NCI-H2196 (cell line): ENCODE data around the gene RPH3AL.
"Not testable (repeated sequence)": the region's sequence is repeated elsewhere in the genome, so short reads cannot be mapped to it uniquely, and the experiment has no call there.

Experiments
- DNase-seq: peaks from one replicate; lab custom pipeline; 2025; ENCODE audit not compliant: unreplicated experiment; lab: John Stamatoyannopoulos, UW

Gene RPH3AL

DNA sequence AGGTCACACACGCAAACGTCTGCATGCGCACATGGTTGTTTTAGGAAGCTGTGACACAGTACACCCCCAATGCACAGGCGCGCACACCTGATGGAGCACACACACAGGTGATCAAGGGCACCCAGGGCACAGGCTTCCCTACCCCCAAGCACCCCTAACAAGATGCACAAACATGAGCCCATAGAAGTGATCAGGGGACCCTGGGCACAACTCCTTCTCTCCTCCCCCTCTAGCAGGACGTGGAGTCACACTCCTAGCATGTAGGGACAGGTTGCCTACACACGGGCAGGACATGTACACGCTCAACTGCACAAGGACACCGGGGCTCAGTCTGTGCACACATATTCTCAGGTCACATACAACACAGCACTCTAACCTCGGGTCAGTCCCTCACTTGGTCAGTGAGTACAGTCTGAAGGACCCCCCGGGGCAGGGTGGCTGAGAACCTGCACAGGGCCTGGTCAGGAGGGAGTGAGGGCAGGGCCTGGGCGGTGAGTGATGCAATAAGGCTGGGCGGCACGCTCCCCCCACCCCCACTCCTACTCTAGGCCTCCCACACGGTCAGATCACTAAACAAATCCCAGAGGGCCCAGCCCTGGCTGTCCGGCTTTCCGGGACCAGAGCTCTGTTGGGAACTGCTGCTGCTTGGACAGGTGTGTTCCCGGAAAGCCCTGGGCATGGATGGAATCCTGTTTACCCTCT, 170.4 kb downstream of the RPH3AL start:
- DNase-seq, result no peak

DNA sequence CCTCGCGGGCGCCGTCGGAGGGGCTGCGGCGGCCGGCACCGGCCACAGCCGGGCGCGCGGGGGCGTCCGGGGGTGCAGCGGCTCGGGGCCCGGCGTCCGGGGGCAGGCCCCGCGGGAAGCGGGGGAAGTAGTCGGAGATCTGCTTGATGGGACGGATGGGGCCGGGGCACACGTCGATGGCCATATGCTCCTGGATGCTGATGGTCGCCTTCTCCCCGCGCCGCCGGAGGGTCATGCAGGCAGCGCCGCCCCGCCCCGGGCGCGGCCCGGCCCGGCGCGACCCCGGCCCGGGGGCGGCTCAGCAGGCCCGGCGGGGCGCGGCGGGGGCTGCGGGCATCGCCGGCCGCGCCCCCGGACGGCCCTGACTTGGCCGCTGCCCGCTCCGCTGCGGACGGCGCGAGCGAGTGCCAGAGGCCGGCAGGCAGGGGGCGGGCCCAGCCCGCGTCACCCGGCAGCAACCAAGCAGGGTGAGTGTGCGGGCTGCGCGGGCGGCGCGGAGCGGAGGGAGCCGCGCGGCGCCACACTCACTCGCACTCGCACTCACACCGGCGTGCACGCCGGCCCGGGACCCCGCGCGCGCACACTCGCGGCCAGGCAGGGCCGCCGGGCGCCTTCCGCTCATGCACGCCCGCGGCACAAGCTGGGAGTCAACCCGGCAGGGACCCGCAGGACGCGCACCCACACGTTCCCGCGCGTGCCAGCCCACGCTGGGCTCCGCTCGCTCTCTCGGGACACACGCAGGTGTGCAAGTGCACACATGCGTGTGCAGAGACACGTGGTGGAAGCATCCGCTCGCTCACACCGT, 171.2 kb downstream of the RPH3AL start, which contains the start of gene DOC2B:
DOC2B (minus strand) TSS at position 406 of the 805 bp plus-strand sequence; CDS start at position 235, 171 bp downstream.
- DNase-seq, result peak; percentile 17

DNA sequence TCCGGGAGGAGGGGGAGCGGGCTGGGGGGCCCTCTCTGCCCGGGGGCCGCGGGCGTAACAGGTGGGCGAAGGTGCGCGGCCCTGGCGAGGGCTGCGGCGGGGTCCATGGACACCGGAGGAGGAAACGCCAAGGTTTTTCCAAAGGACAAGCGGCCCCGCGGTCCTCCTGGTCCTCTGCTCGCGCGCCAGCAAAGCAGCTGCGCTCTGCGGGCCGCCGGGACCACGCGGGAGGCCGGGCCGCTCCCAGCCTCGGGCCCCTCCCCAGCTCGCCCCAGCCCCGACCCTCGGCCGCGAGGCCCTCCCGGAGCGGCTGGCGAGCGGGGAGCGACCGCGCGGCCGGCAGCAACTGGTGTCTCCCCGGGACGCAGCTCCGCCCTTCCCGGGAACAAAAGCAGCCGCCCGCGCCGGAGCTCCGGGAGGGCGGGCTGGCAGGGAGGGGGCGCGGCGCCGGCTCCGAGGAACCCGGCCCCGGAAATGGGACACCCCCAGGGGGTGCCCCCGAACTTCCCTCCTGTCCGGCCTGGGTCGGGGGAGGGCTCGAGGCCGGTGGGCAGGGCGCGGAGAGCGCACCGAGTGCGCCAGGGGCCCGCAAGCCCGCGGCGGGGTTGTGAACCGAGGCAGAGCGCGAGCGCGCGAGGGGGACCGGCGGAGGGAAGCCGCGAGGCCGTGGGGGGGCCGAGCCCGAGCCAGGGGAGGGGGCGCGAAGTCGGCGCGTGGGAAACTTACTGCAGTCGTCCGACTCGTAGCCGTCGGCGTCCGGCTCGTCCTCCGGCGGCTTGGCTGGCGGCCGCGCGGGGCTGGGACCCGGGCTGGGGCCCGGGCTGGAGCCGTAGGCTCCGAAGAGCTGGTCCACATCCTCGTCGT, 172.0 kb downstream of the RPH3AL start:
- DNase-seq, result no peak

DNA sequence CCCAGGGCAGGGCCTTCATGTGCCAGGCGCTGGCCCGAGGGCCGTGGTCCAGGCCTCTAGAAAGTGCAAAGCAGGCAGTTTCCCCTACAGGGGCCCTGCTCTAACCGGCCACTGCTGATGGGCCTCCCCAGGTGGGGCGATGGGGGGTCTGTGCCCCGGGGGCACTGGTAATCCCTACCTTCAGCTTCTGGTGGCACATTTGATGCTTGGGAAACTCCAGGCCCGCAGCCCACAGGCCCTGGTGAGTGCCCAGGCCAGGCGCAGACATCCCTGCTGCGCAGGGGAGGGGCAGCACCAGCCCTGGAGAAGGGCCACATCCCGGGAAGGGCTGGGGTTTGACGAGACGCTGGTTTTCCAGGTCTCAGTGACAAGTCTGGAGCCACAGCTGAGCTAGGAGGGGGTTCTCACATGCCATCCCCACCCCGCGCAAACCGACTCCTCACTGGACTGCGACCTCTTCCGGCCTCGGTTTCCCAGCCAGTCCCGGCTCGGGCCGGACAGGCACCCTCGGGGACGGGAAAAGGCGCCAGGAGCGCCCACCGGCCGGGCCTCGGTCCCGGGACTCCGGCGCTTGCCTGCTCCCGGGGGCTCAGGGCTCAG, 172.7 kb downstream of the RPH3AL start:
- no peak for DNase-seq

DNA sequence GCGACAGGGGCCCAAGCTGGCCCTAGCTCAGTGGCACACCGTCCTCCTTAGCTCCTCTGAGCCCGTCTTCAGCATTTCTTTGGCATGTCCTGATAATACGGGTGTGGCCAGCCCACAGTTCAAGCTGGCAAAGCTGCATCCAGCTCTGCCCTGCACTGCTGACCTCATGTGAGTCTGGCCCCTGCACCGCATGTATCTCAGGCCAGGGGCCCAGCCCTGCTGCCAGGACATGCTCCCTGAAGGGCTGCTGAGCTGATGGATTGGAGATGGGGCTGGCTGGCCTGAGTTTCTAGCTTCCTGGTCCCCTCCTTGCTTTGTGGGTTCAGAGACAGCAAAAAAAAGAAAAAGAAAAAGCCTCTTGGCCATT, 173.6 kb downstream of the RPH3AL start:
- no peak for DNase-seq

GRCh38 chr17:178292-179065, 174.1 kb downstream of the RPH3AL start:
- DNase-seq, result no peak

GRCh38 chr17:177762-178161, 174.8 kb downstream of the RPH3AL start:
- DNase-seq, result no peak

DNA sequence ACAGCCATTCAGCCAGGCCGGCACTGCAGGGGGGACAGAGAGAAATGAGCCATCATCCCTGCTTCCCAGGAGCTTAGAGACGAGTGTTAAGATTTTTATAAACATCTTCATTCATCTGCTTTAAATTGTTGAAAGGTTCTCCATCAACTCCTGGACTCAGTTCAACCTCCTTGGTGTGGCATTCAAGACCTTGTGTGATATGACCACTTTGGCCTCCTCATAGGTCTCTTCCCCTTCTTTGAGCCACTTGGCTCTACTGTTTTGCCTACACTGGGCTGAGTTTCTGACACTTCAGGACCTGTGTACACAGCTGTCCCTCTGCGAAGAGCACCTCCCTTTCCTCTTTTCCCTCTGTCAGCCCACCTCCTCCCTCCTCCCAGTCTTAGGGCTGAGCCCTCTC, 175.5 kb downstream of the RPH3AL start:
- no peak for DNase-seq

DNA sequence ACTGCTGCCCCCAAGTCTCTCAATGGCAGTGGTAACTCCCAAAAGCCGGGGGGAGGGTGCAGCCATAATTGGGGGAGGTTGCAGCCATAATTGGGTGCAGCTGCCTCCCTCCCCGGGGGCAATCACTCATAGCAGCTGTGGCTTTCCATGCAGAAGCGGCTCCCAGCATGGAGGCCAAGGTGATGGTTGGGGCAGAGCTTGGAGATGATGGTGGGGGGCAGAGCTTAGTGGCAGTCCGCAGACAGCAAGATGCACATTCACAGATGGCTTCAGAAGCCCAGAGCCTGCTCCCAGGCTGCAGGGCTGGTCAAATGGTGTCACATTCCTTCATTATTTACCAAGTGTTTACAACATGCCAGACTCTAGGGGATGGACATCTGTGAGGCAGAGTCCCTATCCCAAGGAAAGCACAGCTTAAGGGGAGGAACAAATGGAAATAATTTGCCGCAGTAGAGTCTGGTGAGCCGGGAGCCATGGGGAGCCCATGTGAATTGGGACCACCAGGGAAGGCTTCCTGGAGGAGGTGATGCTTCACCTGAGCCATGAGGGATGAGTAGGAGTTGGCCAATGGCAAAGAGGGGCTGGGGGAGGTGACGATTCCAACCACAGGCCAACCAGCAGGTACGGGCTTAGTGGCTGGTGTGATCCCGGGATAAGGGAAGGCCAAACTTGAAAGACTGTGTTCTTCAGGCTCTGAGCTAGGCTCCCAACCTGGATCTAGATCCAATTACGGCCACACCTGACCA, 179.3 kb downstream of the RPH3AL start:
- no peak for DNase-seq

DNA sequence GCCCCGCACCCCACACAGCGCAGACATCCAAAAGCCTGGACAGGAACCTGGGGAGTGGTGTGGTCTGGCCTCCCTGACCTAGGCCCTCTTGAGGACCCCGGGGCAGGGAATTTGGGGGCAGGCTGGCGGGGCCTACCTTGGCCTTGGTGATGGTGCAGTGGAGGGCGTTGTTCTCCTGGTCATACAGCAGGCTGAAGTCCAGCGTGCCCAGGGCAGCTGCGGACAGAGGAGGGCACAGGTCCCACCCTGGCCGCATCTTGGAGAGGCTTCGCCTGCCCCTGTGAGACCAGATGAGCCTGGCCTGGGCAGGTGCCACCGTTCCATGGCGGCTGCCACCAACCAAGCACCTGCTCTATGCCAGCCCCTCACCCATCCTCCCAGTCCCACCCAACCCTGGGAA, 180.2 kb downstream of the RPH3AL start:
- DNase-seq, result no peak

GRCh38 chr17:171871-172270, 180.7 kb downstream of the RPH3AL start:
- no peak for DNase-seq

- no peak for DNase-seq
Observed at GRCh38 chr17:170130-170670, 182.4 kb downstream of the RPH3AL start.

- DNase-seq, result not testable (repeated sequence)
Observed at GRCh38 chr17:168614-169013, 184.0 kb downstream of the RPH3AL start.

DNA sequence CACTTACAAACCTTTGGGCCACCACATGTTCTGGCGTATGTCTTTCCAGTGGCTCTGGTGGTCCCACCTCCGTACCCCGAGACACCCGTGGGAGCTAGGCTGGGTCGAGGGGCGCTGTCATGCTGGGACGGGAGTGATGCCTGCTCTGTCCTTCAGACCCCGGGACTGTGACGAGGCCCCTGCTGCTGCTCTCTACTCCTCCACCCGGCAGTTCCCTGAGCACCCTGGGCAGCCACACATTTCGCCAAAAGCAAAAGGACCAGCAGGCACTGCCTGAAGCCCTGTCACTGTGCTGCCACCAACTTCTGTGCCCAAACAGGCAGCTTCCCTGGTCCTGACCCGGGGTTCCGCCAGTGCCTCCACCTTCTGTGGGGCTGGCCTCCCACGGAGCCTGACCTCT, 186.7 kb downstream of the RPH3AL start:
- DNase-seq, result no peak

GRCh38 chr17:164303-165235, 188.0 kb downstream of the RPH3AL start:
- DNase-seq, result peak; percentile 17

- DNase-seq, result no peak
Observed at GRCh38 chr17:163514-164098, 189.0 kb downstream of the RPH3AL start.

DNA sequence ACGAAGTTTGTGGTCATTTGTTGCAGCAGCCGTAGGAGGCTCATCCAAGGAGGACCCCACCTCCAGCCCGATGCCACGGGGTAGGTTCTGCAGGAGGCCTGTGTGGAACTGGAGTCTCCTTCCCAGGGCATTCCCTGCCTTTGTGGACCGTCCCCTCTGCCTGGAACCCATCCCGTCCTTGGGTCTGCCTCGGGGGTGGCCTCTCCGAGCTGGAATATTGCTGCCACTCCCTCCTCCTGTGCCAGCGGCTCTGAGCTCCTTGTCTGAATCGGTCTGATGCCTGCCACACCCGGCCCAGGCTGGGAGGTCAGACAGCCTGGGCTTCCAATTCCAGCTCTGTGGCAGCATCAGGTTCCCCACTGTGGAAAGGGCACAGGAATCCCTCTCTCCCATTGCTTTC, 189.9 kb downstream of the RPH3AL start:
- DNase-seq, result no peak
